Measurements from ENCODE around the gene TNFRSF19. TPM values are rescaled to one million over a fixed set of nuclear protein-coding genes. Genes with fewer than 3 reads are reported as not detected.

Gene TNFRSF19
- total and polyA plus RNA-seq, 2 of the 4 experiments (the other 2 are of a cell fraction), result 18.6 to 26.3 TPM

GRCh38 chr13:23610966-23611491 lies 40.8 kb downstream of the TNFRSF19 start (continued):
- TF ChIP-seq NFE2L2 (IDR thresholded peaks at IDR 0.05; ENCODE audit: low read depth, low read length), result no peak
- no peak for TF ChIP-seq POLR2A (IDR thresholded peaks at IDR 0.05; ENCODE audit: low read depth, low read length)

GRCh38 chr13:23612182-23612581 lies 42.0 kb downstream of the TNFRSF19 start:
- no peak overlapping the region for H3K14ac ChIP-seq (replicated peaks; ENCODE audit: low read depth, low read length)
- dilution Hi-C loops (cut with HindIII; ENCODE audit: low sequenced_read_pairs, unreplicated experiment), result no loop called here
- H3K4me2 ChIP-seq (ENCODE audit: low read depth, low read length), result no peak overlapping the region
- H2BK120ac ChIP-seq (ENCODE audit: low read depth, low read length), result no peak overlapping the region
- no peak overlapping the region for H2AFZ ChIP-seq (replicated peaks; ENCODE audit: low read length, poor library complexity)
- H3K9me1 ChIP-seq (ENCODE audit: insufficient read depth, low read length), result peaks cover 13% of the 10 kb centered on the region
- ChIA-PET POLR2A (ENCODE audit: unreplicated experiment) (no interaction called here), CTCF (no interaction called here)
- no peak overlapping the region for H2BK5ac ChIP-seq (ENCODE audit: low read depth, low read length, poor library complexity, severe bottlenecking)
- no peak overlapping the region for H3K23ac ChIP-seq (ENCODE audit: low read depth, low read length)
- intact Hi-C loops (cut with micrococcal nuclease), result no loop called here
- ATAC-seq (ENCODE audit: low read depth), result no peak
- in situ Hi-C loops (cut with MboI; ENCODE audit: low sequenced_read_pairs), result no loop called here
- H3K9ac ChIP-seq (ENCODE audit: low read depth, low read length), result no peak overlapping the region
- peaks cover 4 to 24% of the 10 kb centered on the region in 2 experiments; a peak in 3 of 4 replicates for H3K79me1 ChIP-seq (ENCODE audit: low read depth in 1 of 2, low read length in 2 of 2)
- H2BK15ac ChIP-seq (ENCODE audit: low read depth, low read length), result no peak overlapping the region
- no peak for TF ChIP-seq NFE2L2 (IDR thresholded peaks at IDR 0.05; ENCODE audit: low read depth, low read length)
- no peak for TF ChIP-seq POLR2A (IDR thresholded peaks at IDR 0.05; ENCODE audit: low read depth, low read length)
- TF ChIP-seq, protein P1, sequence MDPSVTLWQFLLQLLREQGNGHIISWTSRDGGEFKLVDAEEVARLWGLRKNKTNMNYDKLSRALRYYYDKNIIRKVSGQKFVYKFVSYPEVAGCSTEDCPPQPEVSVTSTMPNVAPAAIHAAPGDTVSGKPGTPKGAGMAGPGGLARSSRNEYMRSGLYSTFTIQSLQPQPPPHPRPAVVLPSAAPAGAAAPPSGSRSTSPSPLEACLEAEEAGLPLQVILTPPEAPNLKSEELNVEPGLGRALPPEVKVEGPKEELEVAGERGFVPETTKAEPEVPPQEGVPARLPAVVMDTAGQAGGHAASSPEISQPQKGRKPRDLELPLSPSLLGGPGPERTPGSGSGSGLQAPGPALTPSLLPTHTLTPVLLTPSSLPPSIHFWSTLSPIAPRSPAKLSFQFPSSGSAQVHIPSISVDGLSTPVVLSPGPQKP (IDR thresholded peaks at IDR 0.05; ENCODE audit: borderline replicate concordance, low read depth, low read length), result no peak
- no peak for TF ChIP-seq RFX5 (IDR thresholded peaks at IDR 0.05; ENCODE audit: low read depth, low read length)
- TF ChIP-seq BHLHE40 (IDR thresholded peaks at IDR 0.05; ENCODE audit: low read depth, low read length), result no peak
- no peak for TF ChIP-seq MAZ (IDR thresholded peaks at IDR 0.05; ENCODE audit: borderline replicate concordance, low read depth, low read length)
- no peak for TF ChIP-seq FOS (IDR thresholded peaks at IDR 0.05; ENCODE audit: low read depth, low read length)
- TF ChIP-seq, protein P2, sequence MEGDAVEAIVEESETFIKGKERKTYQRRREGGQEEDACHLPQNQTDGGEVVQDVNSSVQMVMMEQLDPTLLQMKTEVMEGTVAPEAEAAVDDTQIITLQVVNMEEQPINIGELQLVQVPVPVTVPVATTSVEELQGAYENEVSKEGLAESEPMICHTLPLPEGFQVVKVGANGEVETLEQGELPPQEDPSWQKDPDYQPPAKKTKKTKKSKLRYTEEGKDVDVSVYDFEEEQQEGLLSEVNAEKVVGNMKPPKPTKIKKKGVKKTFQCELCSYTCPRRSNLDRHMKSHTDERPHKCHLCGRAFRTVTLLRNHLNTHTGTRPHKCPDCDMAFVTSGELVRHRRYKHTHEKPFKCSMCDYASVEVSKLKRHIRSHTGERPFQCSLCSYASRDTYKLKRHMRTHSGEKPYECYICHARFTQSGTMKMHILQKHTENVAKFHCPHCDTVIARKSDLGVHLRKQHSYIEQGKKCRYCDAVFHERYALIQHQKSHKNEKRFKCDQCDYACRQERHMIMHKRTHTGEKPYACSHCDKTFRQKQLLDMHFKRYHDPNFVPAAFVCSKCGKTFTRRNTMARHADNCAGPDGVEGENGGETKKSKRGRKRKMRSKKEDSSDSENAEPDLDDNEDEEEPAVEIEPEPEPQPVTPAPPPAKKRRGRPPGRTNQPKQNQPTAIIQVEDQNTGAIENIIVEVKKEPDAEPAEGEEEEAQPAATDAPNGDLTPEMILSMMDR (conservative IDR thresholded peaks at IDR 0.05; ENCODE audit: low read depth, low read length), result no peak
- TF ChIP-seq USF2 (IDR thresholded peaks at IDR 0.05; ENCODE audit: low read depth, low read length), result no peak
- TF ChIP-seq MXI1 (IDR thresholded peaks at IDR 0.05; ENCODE audit: borderline replicate concordance, low read depth, low read length), result no peak
- TF ChIP-seq CHD1 (IDR thresholded peaks at IDR 0.05; ENCODE audit: low read depth, low read length), result no peak
- TF ChIP-seq RAD21 (IDR thresholded peaks at IDR 0.05; ENCODE audit: low read length), result no peak
- TF ChIP-seq CEBPB (IDR thresholded peaks at IDR 0.05; ENCODE audit: low read depth, low read length), result no peak
- TF ChIP-seq RCOR1 (IDR thresholded peaks at IDR 0.05; ENCODE audit: insufficient replicate concordance, low read length), result no peak
- H2AK5ac ChIP-seq (ENCODE audit: low read depth, low read length), result no peak overlapping the region
- no peaks in the 10 kb centered on the region for H3K27me3 ChIP-seq (ENCODE audit: control insufficient read depth, insufficient read depth, low read length)
- no TSS peak for BruUV-seq (replicated peaks)
- H4K91ac ChIP-seq (ENCODE audit: insufficient read depth, low read depth, low read length), result no peak overlapping the region
- H3K4me1 ChIP-seq (ENCODE audit: control insufficient read depth, insufficient read depth, low read length), result peaks cover 22% of the 10 kb centered on the region
- no peak overlapping the region for H3K56ac ChIP-seq (ENCODE audit: extremely low read depth, insufficient read depth, low read length)
- no peaks in the 10 kb centered on the region for H4K20me1 ChIP-seq (ENCODE audit: insufficient read depth, low read length)
- H3K9me3 ChIP-seq (ENCODE audit: control insufficient read depth, insufficient read depth, low read length), result no peaks in the 10 kb centered on the region
- no peak overlapping the region for H4K8ac ChIP-seq (ENCODE audit: low read depth in 2 of 2, low read length in 2 of 2)
- DNase-seq, result no peak
- no CpG with 5 or more reads among the region's 1 CpG for WGBS, 2 experiments (ENCODE audit: extremely low coverage in 2 of 2, insufficient read length in 1 of 2)
- no peak overlapping the region for H3K4ac ChIP-seq (ENCODE audit: low read depth, low read length)
- no peak overlapping the region for H3K4me3 ChIP-seq (ENCODE audit: insufficient read depth, low read depth, low read length)
- H3K18ac ChIP-seq (ENCODE audit: low read depth, low read length), result no peak overlapping the region
- no peak overlapping the region for H3K27ac ChIP-seq (ENCODE audit: insufficient read depth, low read length)
- H4K5ac ChIP-seq (ENCODE audit: low read depth, low read length), result no peak overlapping the region
- H2AK9ac ChIP-seq (replicated peaks; ENCODE audit: low read depth, low read length, poor library complexity), result no peak overlapping the region
- H2BK20ac ChIP-seq (ENCODE audit: low read depth, low read length), result no peak overlapping the region
- peaks cover 37% of the 10 kb centered on the region for H3K36me3 ChIP-seq (ENCODE audit: control insufficient read depth, insufficient read depth, low read length)

All from IMR-90 (cell line).